Activated naive CD4-positive, alpha-beta T cell treated with anti-CD3 and anti-CD28 coated beads, Interleukin-2, amount 50 U/mL, for 16 hours (primary cell): ENCODE results near the gene PADI3.
"Not testable (repeated sequence)": the region's sequence is repeated elsewhere in the genome, so short reads cannot be mapped to it uniquely, and the experiment has no call there.

Experiments used
- DNase-seq: peaks from one replicate; pipeline ENCODE4 v3.0.0-alpha.2; 2020

The PADI3 gene

DNA sequence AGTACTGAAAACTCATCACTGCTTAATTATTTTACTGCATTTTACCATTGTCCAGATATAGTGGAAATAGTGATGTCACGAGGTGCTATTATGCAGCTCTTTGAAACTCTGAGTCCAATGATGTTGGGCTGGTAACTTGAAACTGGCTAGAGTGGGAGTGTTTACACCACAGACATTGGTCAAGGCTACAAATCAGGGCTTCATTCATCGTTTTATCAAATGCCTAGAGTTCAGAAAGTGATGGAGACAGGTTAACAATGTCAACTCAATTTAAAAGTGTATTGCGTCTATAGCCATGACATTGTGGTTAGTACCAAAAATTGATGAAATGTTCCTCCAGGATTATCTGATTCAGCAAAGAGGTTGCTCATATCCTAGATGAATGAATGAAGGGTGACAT lies 31.3 kb upstream of the PADI3 start:
- no peak for DNase-seq

DNA sequence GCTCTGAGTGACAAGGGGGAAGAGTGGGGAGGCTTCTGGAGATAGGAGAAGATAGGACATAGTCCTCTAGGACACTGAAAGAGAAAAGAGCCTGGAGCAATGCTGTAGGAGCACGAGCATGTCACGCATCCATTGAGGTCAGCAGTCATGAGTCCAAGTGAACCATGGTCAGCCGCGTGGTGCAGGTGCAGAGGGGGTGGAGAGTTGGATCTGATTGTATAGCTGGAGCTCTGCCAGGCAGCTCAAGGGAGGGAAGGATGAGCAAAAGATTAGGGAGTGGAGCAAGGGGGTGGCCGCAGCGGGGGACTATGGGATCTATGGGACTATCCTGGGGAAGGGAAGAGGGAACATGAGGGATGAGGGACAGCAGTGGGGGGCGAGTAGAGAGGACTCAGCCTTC lies 30.0 kb upstream of the PADI3 start:
- DNase-seq, result no peak

DNA sequence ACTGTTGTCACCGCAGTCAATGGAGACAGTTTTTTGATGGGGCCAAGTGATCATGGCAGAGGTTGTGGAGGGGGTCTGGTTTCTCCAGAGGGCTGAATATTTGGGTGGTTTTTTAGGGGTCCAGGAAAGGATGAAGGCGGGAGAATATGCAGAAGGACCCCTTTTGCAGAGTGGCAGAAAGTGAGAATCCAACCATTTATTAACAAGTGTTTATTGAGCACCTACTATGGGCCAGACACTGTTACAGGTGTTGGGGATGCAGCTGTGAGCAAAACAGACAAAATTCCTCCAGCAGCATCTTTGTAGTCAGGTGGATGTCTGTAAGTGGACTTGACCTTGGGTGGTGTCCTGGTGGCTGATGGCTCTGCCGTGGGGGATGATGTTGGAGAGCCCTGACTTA lies 28.6 kb upstream of the PADI3 start:
- DNase-seq, result no peak

DNA sequence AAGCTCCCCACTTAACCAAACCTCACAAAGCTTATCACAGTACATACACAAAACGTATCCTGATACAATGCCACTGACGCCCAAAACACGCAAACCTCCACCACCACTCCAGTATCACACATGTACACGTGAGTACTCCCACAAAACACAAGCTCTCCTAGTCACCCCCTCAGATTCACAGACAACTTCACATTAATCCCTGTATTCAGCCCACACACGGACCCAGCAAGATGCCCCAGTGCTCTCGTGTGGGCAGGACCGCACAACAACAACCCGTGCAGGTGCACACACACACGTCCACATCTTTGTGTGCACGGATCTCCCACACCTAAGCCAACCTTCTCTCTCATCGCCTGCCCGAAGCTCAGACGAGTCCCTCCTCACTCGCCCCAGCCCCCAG lies 26.3 kb upstream of the PADI3 start:
- DNase-seq, result no peak

DNA sequence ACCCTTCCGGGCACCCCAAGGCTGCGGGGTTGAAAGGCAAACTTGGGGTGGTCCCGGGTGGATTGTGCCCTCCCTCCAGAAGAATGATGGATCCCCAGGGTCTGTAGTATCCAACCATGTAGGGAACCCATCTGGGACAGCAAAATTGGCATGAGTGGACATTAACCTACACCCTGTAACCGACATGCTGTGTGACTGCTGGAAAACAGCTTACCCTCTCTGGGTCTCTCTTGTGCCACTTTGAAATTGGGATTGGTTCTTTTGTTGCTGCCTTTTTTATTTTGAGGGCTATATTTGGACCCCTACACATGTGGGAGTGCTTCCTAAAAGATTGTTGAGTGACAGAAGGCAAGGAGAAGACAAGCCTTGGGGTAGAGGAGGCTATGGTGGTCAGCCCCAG lies 24.5 kb upstream of the PADI3 start:
- no peak for DNase-seq

DNA sequence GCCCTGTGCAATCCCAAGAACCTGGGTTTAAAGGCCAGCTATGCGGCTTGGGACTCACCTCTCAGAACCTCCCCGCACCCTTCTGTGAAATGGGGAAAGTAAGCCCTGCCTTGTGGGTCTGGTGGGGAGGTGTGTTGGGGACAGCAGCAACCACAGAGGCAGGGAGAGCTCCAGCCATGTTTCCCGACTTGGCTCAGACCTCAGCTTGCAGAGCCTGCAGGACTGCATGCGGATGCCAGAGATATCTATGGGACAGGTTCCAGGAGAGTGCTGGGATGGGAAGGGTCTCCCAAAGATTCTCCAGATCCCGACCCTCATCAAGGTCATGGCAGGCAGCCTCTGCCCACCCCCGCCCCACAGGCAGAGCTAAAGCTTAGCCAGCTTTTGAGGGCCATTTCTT lies 23.8 kb upstream of the PADI3 start:
- DNase-seq, result no peak

DNA sequence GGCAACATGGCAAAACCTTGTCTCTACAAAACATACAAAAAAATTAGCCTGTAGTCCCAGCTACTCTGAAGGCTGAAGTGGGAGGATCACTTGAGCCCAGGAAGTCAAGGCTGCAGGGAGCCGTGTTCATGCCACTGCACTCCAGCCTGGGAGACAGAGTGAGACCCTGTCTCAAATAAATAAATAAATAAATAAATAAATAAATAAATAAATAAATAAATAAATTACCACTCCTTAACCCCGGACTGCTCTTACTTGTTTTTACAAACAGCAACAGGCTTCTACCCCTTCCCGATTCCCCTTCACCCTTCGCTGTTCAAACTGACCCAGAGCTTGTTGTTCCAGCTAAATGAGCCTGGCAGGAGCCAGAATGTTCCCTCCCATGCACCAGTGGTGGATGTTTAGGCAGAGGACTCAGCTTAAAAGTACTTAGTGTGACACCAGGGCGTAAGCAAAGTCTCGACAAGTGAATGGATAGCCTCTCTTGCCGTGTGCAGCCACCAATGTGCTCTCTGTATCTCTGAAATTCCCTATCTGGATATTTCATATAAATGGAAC lies 21.5 kb upstream of the PADI3 start:
- DNase-seq, result no peak

DNA sequence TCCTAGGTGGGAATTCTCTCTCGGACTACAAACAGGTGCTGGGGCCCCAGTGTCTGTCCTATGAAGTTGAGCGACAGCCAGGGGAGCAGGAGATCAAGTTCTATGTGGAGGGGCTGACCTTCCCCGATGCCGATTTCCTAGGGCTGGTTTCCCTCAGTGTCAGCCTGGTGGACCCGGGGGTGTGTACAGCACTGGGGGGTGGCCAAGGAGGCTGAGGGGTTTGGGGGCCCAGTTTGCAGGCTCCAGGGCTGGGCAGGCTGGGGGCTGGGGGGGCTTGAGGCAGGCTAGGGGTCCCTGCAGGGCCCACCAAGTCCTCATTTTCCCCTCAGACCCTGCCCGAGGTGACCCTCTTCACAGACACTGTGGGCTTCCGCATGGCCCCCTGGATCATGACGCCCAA lies 20.3 kb upstream of the PADI3 start:
- no peak for DNase-seq

DNA sequence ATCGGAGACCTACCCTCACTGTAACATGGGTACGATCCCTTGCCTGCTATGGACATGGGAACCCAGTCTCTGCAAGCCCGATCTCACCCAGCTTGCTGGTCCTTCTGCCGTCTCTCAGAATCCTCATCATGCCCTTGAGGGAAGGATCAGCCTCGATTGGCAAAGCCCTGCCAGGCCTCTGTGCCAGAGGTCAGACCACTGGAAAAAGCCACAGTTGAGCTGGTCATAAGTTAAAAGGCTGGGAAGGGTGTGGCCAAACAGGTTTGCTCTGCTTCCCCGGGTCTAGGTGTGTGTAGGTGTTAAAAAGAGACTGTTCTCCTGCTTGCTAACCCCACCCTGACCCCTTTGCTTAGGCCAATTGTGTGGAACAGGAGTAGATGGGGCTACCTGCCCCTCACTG lies 19.5 kb upstream of the PADI3 start:
- no peak for DNase-seq

DNA sequence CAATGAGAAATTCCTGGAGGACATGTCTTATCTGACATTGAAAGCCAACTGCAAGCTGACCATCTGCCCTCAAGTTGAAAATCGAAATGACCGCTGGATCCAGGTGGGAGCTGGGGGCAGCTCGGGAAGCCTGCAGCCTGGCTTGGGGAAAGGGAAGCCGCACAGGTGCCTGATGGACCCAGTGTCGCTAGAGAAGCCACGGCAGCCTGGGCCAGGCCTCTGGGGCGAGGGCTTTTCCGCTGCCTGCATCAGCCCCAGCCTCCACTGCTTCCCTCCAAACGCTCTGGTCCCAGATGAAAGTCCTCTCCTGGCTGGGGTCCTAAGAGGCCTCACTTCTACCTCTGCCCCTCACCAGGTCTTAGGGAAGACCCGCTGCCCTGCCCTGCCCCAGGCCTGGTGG lies 18.8 kb upstream of the PADI3 start:
- no peak for DNase-seq

DNA sequence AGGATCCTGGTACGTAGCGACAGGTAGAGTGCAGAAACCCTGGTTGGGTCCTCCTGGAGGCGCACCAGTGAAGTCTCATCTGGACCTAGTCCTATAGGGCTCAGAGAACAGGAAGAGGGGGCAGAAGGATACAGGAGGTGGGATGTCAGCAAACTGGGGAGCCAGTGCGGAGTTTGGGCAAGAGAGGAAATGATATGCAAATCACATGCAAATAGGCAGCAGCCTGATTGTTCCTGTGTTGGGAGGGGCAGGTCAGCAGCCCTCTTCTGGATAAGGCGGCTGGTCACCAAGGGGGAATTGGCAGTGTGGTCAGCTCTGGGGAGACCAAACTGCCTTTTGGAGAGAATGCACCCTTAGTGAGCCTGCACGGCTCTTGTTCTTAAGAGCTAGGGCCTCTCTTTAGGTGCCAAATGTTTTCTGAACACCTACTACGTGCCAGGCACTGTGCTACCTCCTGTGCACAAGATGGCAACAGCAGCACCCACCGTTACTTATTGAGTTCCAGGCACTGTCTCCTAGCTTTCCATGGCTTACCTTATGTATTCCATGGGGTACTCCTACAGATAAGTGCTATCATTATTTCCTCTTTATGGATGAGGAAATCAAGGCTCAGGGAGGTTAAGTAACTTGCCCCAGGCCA lies 18.1 kb upstream of the PADI3 start:
- no peak for DNase-seq

DNA sequence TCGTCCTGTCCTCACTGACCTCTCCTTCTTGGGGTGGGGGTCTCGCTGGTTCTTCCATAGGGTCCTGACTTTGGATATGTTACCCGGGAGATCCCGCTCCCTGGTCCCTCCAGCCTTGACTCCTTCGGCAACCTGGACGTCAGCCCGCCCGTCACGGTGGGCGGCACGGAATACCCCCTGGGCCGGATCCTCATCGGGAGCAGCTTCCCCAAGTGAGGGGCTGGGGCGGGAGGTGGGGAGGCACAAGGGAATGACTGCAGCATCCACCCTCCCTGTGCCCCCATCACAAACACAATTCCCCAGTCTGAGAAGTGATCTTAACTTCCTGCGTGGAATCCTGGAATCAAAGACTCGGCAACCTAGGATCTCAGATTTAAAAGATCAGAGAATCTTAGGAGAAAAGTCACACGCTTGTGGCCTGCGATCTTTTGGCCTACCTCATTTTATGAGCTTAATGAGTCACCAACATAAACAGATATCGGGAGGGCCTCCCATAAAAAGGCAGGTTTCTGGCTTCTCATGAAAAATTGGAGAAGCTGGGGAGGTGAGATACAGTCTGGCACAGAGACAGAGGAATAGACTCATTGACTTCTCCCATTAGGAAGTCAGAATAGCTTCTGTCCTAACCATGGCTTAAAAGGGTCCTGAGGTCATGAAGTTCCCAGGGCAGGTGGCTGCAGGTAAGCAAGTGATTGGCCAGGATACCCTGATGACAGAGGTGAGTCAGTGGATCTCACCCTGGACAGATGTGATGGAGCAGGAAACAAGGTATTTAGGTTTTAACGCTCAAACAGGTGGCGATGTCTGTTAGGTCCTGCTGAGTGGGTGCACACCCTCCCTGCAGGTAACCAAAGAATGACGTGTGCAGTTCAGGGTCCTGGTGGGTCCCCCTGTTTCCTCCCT lies 15.9 kb upstream of the PADI3 start:
- DNase-seq, result no peak

DNA sequence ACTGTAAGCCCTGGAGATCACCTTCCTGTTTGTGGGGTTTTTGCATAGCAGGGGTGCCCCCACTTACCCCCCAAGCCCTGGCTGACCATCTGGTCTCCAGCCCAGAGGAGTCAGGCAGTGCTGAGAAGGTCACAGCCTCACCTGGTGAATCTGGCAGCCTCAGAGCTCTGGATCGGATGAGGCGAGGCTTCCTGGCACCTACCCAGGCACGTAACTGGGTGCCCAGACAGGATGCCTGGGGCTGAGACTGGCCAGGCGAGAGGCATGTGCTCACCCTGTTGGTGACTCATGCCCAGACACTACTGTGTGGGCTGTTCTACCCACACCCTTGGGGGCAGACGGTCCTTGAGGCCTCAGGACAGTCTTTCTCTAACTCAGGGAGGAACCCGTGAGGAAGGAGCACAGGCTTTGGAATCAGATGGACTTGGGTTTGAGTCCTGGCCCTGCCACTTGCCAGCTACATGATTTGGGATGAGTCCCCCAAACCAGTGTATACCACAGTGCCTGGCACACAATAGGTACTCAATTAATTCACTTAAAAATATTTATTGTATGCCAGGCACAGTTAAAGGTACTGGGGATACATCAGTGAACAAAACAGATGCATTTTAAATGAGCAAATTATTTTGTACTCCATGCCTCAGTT lies 15.1 kb upstream of the PADI3 start:
- no peak for DNase-seq

DNA sequence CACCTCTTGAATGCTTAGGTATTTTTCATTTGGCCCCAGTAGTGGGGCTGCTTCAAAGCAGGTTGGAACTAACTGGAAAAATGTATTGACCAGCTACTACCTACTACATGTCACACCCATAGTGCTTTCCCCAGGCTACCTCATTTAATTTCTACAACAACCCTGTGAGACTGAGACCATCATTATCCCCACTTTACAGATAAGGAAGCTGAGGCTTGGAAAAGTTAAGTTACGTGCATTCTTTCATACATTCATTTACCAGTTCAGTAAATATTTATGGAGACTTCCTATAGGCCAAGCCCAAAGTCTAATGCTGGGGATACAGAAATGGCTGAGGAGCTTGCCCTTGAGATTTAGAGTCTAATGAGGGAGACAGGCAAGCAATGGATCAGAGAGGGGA lies 14.5 kb upstream of the PADI3 start:
- DNase-seq, result no peak

DNA sequence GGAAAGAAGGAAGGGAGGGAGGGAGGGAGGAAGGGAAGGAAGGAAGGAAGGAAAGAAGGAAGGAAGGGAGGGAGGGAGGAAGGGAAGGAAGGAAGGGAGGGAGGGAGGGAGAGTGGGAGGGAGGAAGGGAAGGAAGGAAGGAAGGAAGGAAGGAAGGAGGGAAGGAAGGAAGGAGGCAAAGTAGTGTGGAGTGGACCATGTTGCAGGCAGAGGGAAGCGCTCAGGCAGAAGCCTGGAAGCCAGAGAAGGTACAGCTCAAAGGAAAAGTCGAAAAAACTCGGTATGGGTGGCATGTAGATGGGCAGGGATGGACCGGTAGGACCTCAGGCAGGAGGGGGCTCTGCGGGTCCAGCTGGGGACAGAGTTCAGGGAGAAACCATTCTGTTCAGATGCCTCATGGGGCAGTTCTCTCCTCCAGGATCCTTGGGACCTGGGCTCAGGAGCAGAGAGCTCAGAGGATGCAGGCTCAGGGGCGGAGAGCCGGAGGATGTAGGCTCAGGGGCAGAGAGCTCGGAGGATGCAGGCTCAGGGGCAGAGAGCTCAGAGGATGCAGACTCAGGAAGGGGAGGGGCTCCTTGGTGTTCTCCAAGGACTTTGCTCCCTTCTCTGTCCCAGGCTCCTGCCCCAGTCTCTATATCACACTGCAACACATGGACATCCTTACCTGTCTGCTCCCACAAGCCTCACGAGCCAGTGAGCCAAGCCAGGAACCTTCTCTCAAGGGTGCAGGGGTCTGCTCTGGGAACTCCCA lies 13.6 kb upstream of the PADI3 start:
- DNase-seq, result no peak

DNA sequence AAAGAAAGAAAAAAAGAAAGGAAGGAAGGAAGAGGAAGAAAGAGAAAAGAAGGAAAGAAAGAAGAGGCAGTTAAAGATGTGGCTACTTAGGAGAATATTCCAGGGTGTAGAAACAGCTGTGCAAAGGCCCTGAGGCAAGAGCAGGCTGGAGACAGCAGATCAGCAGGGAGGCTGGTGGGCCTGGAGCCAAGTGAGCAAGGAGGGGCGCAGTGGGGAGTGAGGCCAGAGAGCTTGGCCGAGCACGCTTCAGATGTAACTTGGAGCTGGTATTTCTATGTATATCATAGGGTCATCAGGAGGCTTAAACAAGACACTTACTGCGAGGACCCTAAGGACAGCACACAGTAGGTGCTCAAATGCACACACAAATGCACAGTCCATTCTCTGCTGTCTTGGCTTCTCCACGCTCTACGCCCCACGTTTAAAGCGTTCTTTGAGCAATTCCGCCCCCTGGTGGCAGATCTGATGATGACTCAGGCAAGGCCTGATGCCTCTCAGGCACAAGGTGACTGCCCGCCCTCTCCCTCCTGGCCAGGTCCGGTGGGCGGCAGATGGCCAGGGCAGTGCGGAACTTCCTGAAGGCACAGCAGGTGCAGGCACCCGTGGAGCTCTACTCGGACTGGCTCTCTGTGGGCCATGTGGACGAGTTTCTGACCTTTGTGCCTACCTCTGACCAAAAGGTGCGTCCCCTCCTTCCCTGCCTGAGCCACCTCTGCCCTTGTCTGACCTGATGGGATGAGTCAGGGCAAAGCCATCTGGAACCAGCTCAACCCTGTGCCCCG lies 11.9 kb upstream of the PADI3 start:
- peak; percentile 87 for DNase-seq

DNA sequence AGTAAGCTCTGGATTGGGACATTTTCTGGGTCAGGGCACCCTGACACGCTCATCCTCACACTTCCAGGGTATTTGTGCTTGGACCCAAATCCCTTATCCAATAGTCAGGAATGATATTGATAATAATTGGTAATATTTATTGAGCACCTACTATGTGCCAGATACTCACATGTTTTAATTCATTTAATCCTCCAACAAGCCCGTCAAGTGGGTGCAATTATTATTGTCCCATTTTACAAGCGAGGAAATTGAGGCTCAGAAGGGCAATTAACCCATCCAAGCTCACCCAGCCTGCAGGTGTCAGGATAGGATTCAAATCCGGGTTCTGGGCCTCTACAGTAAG lies 11.4 kb upstream of the PADI3 start:
- no peak for DNase-seq

DNA sequence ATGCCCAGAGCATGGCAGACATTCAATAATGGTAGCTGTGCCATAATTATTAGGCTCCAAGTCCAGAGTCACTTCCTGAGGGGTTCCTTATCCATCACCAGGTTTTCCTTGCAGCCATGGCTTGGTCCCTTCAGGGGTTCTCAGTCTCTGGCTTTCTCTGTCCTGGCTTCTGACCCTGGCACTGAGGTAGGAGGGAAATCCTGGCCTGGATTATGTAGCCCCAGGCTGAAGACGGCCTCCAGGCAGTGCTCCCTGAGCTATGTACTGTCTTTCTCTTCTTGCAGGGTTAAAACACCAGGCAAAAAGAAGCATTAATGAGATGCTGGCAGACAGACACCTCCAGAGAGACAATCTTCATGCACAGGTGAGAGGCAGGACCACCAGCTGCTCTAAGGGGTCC lies 9.5 kb upstream of the PADI3 start:
- no peak for DNase-seq

DNA sequence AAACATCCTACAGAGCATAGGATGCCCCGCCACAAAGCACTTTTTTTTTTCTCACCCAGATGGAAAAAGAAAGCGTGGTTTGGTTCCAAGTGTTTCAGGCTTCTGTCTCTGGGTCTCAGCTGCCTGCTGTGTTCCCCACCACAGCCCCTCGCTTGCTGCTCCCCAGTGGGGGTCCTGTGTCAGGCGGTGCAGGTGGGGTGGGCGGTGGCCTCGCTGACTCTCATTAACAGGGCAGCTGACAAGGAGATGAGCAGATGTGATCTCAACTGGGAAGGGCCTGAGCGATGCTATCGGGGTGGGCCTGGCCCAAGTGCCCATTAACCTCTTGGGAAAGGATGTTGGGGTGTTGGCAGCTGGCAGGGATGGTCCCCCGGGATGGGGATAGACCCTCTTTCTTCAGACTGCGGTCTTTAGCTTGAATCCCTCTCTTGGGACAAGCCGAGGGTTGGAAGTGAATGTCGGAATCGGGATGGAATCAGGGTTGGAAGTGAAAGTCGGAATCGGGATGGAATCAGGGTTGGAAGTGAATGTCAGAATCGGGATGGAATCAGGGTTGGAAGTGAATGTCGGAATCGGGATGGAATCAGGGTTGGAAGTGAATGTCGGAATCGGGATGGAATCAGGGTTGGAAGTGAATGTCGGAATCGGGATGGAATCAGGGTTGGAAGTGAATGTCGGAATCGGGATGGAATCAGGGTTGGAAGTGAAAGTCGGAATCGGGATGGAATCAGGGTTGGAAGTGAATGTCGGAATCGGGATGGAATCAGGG lies 7.7 kb upstream of the PADI3 start:
- not testable (repeated sequence) for DNase-seq

DNA sequence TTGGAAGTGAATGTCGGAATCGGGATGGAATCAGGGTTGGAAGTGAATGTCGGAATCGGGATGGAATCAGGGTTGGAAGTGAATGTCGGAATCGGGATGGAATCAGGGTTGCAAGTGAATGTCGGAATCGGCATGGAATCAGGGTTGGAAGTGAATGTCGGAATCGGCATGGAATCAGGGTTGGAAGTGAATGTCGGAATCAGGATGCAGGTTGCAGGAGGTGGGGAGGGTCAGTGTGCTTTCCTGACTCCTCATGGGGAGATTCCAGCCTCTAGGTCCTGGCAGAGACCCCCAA lies 7.2 kb upstream of the PADI3 start:
- not testable (repeated sequence) for DNase-seq

DNA sequence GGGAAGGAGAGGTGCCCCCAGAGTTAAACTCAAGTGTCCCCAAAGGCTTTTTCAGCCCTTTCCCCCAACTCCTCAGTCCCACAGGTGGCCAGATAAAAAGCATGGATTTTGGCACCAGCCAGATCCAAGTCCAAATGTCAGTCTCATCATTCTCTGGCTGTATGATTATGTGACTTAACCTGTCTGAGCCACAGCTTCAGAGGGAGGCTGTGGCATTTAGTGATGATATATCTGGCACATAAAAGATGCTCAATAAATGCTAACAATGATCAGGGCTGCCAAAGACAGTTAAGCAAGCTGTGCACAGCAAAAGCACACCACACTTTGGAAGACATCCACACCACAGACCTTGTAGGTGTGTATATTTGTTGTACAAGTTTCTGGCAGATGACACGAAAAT lies 5.6 kb upstream of the PADI3 start:
- DNase-seq, result no peak
